ENCODE results near the gene DCBLD1. TPM values are rescaled to one million over a fixed set of nuclear protein-coding genes. Genes with fewer than 3 reads are reported as not detected.

The DCBLD1 gene
- total and polyA plus RNA-seq, 2 donors (not counting 3 experiments of a cell fraction or from before 2014, with no cell fraction given) = 30.2 to 44.3 TPM

DNA sequence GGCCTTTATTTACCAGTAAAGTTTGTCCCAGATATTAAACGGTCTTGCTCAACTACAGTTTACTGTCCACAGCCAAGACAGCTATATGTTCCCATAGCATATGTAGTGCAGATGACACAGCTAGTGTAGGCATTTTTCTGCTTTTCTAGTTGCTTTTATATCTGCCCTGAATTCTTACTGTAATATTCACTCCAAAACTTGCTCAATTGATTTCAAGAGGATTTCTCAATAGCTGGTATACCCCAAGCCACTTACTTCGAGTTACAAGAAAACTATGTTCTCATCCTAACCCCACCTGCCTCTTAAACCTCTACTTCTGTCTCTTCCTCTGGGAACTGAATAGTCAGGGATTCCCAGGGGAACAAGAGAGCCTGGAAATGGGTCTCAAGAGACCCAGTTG is 37.9 kb upstream of the DCBLD1 start:
- BruUV-seq (replicated peaks) = no TSS peak
- Histone ChIP-seq H3K9me1 (replicated peaks; ENCODE audit: control insufficient read depth, extremely low read depth, insufficient read depth, low read length) (no peaks in the 10 kb centered on the region), H3K27me3 (ENCODE audit: control insufficient read depth in 2 of 2, insufficient read depth in 2 of 2, low read length in 2 of 2) (peaks cover 23 to 55% of the 10 kb centered on the region in 2 experiments), H3K36me3 (ENCODE audit: control insufficient read depth in 2 of 2, extremely low read depth in 1 of 2, insufficient read depth in 2 of 2, low read length in 2 of 2) (no peaks in the 10 kb centered on the region), H3K4me3 (replicated peaks in 1 of 3; ENCODE audit: insufficient read depth in 1 of 3, low read depth in 1 of 3, low read length in 3 of 3) (no peak overlapping the region), H3K4me2 (ENCODE audit: insufficient read depth, low read length) (no peak overlapping the region), H4K20me1 (replicated peaks; ENCODE audit: control insufficient read depth, extremely low read depth, insufficient read depth, low read length) (no peaks in the 10 kb centered on the region), H3K27ac (ENCODE audit: insufficient read depth, low read depth, low read length) (no peak overlapping the region), H3K9ac (replicated peaks; ENCODE audit: extremely low read depth, insufficient read depth, low read length) (no peak overlapping the region), H3K79me2 (ENCODE audit: control insufficient read depth, insufficient read depth, low read length) (no peaks in the 10 kb centered on the region), H3K4me1 (ENCODE audit: control insufficient read depth, extremely low read depth, insufficient read depth, low read length) (peaks cover 6% of the 10 kb centered on the region), H3K9me3 (replicated peaks; ENCODE audit: control insufficient read depth, insufficient read depth, low read length) (no peaks in the 10 kb centered on the region), H2AFZ (ENCODE audit: low read depth, low read length) (no peak overlapping the region)
- DNase-seq (ENCODE audit: low read depth, low spot score) (no peak), FAIRE-seq (no peak)
- intact Hi-C loops (cut with micrococcal nuclease) (loop anchor here (5.0 kb wide), 1 partner anchor 97 kb away; no protein-coding TSS in a partner anchor), dilution Hi-C loops (cut with MboI; ENCODE audit: extremely low pct_ligation_motif_present, low sequenced_read_pairs) (no loop called here)
- ChIA-PET POLR2A (no interaction called here), CTCF (interaction anchor here (1.0 to 1.2 kb wide), 3 partner anchors 123 to 162 kb away, joined by 3 to 5 read pairs (median 3); partner anchors contain the start of gene GOPC)
- TF ChIP-seq EZH2 (IDR thresholded peaks at IDR 0.05; ENCODE audit: borderline replicate concordance, low read depth, low read length, severe bottlenecking) = no peak
- no peak for TF ChIP-seq JUN (IDR thresholded peaks at IDR 0.05; ENCODE audit: borderline replicate concordance, insufficient read depth, insufficient read length, low read depth)
- no peak for TF ChIP-seq GATA2 (IDR thresholded peaks at IDR 0.05; ENCODE audit: insufficient read depth, insufficient read length, low read depth, low read length)
- TF ChIP-seq POLR2AphosphoS5 (IDR thresholded peaks at IDR 0.05; ENCODE audit: insufficient read depth, low read depth, low read length) = no peak
- TF ChIP-seq POLR2A (IDR thresholded peaks at IDR 0.05; ENCODE audit: low read depth, low read length) = no peak
- TF ChIP-seq, protein P1, sequence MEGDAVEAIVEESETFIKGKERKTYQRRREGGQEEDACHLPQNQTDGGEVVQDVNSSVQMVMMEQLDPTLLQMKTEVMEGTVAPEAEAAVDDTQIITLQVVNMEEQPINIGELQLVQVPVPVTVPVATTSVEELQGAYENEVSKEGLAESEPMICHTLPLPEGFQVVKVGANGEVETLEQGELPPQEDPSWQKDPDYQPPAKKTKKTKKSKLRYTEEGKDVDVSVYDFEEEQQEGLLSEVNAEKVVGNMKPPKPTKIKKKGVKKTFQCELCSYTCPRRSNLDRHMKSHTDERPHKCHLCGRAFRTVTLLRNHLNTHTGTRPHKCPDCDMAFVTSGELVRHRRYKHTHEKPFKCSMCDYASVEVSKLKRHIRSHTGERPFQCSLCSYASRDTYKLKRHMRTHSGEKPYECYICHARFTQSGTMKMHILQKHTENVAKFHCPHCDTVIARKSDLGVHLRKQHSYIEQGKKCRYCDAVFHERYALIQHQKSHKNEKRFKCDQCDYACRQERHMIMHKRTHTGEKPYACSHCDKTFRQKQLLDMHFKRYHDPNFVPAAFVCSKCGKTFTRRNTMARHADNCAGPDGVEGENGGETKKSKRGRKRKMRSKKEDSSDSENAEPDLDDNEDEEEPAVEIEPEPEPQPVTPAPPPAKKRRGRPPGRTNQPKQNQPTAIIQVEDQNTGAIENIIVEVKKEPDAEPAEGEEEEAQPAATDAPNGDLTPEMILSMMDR (IDR thresholded peaks at IDR 0.05; ENCODE audit: extremely low read depth in 1 of 2, insufficient read depth in 1 of 2, low read depth in 1 of 2, low read length in 2 of 2) = no peak
- TF ChIP-seq, protein P2, sequence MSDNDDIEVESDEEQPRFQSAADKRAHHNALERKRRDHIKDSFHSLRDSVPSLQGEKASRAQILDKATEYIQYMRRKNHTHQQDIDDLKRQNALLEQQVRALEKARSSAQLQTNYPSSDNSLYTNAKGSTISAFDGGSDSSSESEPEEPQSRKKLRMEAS (IDR thresholded peaks at IDR 0.05; ENCODE audit: insufficient read depth, insufficient read length) = no peak
- TF ChIP-seq FOS (IDR thresholded peaks at IDR 0.05; ENCODE audit: borderline replicate concordance, insufficient read depth, low read length) = no peak
- TF ChIP-seq MYC (IDR thresholded peaks at IDR 0.05; ENCODE audit: low read depth, low read length) = no peak

Data from endothelial cell of umbilical vein (primary cell).